GM21423 (cell line): Measurements from ENCODE around the gene HECW1.
"Not testable (repeated sequence)": the region's sequence is repeated elsewhere in the genome, so short reads cannot be mapped to it uniquely, and the experiment has no call there.

Experiments used
- ATAC-seq: cut with Tn5 transposase; IDR thresholded peaks from one replicate; pipeline ENCODE4 v1.9.1; 2021; ENCODE audit warnings: mild to moderate bottlenecking, moderate library complexity; ENCODE audit not compliant: unreplicated experiment

HECW1 gene

DNA sequence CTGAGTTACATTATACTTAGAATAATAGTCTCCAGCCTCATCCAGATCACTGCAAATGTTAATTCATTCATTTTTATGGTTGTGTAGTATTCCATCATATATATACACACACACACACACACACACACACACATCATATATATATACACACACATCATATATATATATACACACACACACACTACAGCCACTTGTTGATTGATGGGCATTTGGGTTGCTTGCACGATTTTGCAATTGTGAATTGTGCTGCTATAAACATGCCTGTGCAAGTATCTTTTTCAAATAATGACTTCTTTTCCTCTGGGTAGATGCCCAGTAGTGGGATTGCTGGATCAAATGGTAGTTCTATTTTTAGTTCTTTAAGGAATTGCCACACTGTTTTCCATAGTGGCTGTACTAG is 233.2 kb downstream of the HECW1 start:
- not testable (repeated sequence) for ATAC-seq

DNA sequence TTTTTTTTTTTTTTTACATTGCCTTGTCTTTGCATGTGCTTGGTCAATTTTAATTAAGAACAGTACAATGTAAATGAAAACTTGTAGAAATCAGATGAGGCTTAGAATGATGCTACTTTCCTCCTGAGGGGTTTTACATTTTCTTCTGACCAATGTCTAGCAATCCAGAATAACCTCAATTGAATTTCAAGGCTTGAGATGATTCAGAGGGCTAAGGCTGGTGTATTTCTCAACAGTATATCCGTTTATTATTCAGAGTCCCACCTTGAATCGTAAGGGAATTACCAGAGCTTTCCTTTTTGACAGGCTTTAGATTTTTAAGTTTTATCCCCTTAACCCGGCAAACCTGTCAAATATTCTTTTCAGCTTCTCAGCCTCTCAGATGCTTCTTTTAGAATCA is 239.2 kb downstream of the HECW1 start:
- ATAC-seq = no peak

DNA sequence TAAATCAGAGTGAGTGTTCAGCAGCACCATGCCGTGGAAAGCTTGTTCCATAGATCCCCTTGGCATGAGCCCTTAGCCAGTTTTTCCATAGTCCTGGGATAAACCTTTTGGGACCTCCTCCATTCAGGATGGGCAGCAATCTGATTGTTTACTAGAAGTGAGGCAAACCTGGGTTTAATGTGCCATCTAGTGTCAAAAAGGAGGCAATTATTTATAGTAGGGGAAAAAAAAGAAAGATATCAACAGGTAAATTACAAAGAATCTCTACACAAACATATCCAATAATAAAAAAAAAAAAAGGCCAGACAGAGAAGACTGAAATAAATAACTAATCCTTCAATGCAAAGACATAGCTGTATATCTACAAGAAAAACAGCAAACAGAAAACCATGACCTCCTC is 241.5 kb downstream of the HECW1 start:
- ATAC-seq = no peak

DNA sequence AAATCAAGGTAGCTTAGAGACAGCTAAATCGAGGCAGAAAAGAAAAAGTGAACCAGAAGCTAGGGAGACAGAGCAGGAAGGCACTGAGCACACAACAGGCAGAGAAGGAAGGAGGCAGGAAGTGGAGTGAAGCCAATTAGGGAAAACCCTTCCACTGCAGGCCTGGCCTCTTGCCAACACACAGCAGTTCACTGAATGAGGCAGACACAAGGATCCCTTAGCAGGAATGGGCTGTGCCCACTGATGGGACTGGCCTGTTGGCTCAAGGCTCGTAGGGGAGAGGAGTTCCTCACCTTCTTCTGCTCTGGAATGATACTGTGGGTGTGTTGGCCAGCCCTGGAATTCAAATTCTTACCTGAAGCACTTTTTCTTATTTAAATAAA is 250.2 kb downstream of the HECW1 start:
- no peak for ATAC-seq

DNA sequence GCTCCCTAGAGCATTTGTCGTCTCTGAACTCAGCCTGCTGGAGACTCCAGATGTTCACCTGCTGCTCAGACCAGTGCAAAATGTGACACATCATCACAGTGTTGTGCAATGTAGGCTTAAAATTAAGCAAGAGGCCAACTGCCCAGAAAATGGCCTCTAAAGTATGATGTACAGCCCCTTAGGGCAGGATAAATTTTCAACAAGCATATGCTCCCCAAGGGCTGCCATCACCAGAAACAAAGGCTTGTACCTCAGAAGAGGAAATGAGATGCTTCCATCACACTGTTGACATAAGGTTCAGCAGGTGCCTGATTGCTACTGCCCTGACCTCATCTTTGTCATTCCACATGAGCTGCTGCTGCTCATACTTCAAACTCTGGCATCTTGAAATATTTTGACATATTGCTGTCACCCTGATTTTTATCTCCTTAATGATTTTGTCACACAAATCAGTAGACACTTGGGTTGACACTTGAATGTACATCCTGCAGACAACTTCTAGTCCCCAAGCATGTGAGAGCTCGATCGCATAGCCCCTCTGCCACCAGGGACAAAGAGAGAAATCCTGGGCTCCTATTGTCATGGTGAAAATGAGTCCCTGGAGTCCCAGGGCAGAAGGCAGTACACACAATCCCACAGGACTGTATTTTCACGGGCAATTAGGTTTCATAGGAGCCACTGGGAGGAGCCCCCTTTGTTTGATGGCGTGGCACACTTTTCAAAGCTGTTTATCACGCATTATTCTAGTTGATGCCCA is 250.8 kb downstream of the HECW1 start:
- ATAC-seq = no peak

DNA sequence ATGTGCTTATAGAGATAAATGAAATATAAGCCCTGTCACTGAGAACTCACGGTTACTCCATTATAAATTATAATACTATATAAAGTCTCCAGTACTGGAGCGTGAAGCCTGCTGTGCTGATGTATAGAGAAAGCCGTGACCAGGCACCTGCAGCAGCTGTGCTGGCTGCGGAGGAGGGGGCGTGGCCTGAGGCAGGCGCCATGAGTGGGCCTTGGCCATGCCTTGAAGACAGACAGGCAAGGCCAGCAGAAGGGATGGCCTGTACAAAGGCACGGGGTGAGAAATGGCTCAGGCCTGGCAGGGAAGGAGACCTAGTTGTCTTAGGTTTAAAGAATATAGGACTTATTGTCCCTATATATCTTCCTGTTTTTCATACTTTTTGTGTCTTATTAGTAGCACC is 251.9 kb downstream of the HECW1 start:
- ATAC-seq = no peak

DNA sequence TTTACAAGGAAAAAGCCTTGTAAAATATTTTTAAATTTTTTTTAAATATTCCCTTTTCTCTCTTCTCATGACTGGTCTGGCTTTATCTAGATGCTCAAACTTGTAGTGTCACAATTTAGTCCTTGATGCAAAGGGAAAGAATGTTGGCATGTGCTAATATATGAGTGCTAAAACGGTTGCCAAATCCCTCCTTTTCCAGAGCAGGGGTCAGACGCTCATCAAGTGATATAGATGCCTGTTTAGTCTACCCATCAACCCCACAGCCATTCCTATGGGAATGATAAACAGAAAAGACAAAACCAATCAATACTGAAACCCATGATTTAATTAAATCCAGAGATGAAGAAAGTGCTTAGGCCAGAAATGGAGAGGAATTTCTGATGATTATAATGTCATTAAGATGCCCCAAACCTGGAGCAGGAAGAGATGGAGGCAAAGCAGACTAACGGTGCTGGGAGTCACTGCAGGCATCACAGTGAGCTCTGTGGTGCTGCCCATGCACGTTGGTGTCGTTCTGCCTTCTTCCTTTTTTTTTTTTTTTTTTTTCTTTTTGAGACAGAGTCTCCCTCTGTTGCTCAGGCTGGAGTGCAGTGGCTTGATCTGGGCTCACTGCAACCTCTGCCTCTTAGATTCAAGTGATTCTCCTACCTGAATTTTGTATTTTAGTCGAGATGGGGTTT is 260.4 kb downstream of the HECW1 start:
- no peak for ATAC-seq

DNA sequence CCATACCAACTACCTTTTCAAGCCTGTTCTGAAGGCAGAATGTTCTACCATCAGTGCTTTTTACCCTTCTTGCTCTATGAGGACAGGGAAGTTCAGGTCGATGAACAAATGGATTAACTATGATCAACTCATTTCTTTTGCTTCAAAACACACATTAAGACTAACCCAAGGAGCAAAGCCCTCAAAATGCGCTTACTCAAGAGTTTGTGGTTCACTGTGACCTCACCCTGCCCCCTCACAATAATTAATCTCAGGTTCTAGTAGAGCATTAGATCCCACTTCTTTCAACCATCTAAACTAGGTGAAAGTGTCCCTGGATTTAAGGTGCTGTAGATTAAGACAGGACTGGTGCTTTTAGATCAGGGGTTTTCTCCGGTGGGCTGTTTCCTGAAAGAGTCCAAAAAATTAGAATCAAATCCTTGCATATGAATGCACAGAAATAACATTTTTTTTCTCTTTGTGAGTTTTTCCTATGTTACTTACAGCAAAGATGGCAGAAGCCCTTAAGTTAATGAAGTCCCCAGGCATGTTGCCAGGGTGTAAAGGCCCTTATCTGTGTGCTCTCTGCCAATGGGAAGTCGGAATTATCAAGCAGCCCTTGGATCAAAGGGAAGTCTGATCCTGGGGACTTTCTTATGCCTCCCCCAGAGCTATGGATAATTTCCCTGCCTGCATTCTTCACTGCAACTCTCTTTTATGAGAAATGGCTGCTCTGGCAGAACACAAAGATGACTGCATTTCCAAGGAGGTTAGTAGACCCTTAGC is 264.9 kb downstream of the HECW1 start:
- no peak for ATAC-seq

DNA sequence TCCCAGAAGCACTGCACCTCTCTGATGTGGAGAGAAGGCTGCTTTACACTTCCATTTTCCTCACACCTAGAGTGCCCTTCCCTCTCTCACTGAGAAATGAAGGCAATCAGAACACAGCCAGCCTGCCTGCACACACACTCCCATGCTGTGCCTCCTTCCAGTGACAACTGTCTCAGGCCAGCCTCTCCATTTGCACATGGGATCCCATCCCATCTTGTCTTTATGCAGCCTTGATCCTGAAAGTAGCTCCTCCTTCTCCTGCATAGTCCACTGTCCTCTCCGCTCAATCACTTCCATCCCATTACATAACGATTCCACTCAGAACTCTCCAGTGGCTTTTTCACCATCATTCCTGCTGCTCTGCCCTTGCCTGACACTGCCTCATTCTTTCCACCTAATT is 266.8 kb downstream of the HECW1 start:
- ATAC-seq = no peak

DNA sequence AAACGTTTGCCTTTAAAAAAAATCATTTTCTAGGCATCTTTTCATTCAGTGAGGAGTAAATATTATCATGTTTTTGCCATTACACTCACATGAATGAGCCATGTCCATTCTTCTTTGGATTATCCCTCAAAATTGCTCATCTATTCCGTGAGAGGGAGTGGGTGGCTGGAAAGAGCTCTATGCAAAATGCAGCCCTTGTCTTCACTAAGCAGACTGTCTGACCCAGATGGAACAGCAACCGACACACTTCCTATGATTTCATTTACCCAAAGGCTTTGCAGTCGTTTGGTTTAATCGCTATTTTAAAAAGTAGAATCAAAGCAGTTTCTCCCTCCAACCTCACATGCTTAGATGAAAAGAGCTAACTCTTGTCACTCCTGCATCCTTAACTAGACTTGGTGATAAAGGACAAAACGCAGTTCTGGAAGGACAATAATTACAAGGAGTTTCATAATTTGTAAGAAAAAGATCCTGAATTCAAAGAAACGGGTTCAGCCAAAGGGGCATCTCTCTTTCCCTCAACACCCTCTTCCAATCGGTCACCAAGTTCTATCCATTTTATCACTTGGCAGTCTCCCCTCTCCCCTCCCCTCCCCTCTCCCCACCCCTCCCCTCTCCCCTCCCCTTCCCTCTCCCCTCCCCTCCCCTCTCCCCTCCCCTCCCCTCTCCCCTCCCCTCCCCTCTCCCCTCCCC is 272.3 kb downstream of the HECW1 start:
- no peak for ATAC-seq

DNA sequence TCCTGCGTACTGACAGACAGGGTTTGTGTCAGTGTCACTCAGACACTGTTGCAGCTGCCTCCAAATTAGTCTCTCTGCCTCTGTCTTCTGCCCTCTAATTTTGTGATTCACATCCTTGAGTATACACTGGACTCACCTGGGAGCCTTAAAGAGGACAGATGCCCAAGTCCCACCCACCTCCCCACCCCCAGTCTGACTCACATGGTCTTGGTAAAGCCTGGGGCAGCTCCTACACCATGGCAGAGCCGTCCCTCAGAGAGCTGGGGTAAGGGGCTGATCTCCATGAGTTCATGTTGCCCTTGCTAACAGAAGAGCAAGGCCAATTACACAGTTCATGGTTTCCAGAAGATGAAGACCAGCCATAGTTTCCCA is 272.8 kb downstream of the HECW1 start:
- no peak for ATAC-seq

DNA sequence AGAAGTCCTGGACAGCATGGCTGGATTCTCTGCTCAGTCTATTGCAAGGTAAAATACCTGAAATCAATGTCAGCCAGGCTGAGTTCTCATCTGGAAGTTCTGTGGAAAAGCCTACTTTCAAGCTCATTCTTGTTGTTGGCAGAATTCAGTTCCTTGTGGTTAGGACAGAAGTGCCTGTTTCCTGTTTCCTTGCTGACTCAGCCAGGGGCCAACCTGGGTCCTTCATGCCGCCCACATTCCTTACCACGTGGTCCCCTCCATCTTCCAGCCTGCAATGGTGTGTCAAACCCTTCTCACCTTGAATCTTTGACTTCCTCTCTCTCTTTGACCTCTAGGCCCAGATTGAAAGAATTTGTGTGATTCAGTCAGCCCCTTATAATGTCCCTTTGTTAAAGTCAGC is 273.4 kb downstream of the HECW1 start:
- no peak for ATAC-seq

DNA sequence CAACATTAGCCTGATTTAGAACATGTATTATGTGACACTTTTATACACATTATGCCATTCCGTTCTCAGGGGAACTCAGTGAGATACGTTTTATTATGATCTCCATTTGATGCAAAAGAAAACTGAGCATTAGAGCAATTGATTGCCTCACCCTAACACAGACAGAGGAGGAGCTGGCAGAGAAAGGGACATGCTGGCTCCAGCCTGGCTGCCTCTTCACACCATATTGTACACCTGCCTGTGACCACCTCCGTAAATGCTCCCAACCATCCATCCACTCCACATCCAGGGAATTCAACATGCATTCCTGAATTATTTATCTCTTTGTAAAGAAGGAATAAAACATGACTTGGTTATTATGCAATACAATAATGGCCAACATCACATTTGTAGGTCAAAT is 275.5 kb downstream of the HECW1 start:
- no peak for ATAC-seq

DNA sequence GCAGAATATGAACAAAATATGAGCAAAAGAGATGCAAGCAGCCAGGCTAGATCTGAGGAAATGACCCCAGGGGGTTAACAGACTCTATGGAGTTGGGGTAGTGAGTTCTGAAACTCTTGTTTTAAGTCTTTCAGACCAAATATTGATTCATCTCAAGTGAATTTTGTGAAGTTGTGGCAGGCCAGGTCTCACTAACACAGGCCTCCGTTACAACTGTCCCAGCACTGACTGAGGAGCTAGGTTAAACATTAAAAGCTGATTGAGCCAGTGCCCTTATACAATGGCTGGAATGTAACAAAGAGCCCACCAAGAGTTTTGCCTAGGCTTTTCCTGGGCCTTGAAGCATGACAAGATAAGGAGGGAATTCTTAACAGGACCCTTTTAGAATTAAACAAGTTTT is 278.1 kb downstream of the HECW1 start:
- ATAC-seq = no peak

DNA sequence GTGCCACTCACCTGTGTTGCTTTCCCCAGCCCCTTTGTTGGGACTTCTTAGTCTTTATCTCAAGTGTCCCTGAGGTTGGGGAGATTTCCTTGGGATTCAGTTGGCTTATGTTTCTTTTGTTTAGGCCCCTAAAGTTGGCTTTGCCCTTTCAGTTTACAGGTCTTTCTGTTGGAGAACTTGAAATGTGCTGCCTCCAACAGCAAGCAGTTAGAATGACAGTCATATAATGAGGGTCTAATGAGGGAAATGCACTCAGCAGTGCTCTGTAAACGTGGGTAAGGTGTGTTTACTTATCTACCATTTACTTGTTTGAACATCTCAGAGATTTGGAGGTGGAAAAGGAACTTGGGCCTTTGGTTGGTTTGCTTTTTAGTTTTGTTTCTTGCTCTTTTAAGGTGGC is 279.1 kb downstream of the HECW1 start:
- ATAC-seq = no peak

DNA sequence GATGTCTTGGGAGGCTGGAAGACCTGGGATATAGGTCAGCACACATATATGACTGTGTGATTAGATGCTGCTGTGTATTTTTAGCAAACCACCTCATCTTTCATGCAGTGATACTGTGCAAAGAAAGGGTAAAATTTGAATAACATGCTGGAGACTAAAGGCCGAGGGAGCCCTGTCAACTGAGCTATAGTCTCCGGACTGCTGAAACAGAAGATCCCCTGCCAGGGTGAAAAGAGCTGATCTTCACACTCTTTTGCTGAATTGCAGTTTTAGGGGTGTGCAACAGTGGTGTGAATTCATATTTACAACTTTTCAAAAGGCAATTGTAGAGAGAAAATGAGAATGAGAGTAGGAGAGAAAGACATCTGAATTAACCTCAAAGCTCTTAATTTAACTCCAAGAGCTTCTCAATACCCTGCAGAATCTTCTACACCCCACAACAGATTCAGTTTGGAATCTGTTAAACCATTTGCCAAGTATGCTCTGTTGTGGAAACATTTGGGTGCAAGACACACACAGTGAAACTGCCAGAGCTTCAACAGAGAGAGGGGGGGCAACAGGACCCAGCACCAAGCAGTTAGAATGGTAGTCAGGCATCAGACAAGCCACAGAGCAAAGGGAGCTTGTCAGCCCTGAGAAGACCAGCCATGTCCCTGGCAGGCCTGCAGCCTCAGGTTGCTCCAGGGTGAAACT is 280.3 kb downstream of the HECW1 start:
- ATAC-seq = no peak

DNA sequence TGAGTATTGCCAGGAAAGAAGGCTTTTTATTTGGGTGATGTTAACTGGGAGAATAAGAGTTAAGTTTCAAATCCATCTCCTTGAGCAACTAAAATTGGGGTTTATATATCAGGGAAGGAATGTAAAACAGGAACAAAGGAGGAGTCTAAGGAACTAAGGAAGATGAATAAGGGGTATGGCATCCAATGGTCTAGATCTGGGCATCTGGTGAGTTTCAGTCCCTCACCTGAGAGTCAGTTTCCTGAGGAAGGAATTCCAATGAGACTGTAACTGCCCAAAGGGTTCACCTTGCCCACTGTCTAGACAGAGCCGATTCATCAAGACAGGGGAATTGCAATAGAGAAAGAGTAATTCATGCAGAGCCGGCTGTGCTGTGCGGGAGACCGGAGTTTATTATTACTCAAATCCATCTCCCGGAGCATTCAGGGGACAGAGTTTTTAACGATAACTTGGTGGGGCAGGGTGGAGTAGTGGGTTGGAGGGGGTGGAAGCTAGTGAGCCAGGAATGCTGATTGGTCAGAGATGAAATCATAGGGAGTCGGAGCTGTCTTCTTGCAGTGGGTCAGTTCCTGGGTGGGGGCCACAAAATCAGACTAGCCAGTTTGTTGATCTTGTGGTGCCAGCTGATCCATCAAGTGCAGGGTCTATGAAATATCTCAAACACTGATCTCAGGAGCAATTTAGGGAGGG is 282.1 kb downstream of the HECW1 start:
- no peak for ATAC-seq

DNA sequence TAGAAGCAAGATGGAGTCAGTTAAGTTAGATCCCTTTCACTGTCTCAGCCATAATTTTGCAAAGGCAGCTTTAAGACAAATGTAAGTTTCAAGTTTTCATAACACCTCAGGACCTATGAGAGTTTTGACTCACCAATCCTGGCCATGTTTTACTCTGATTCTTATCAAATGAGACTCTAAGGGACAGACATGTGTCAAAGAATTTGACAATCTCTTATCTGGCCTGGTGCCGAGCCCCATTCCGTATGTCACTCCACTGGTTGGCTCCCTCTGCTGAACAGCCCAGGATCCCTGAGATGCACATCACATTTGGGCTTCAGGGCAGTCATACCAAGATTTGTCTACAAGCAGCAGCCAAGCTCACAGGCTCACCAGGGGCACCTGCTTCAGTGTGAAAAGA is 282.9 kb downstream of the HECW1 start:
- no peak for ATAC-seq

DNA sequence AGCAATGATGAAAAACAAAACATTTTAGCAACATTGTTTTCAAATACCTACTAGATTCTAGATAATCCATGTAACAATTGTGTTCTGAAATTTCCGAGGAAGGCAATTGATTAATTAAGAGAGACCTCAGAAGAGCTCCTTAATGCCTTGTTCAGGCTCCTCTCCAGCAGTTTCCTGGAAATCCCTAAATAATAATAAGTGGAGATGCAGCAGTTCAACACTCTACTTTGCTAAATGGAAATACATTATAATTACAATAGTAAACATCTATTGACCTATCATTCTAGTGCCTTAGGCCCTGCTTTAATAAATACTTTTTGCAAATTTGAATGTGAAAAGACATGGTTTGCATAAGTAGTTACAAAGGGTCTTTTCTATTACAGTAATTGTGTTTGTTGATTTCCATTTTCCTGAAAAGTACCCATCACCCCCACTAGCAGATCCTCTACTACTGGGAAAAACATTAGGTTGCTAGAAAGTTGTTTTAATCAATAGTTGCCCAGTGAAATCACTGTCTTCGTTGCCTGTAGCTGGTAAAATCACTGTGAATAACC is 283.8 kb downstream of the HECW1 start:
- ATAC-seq = no peak

DNA sequence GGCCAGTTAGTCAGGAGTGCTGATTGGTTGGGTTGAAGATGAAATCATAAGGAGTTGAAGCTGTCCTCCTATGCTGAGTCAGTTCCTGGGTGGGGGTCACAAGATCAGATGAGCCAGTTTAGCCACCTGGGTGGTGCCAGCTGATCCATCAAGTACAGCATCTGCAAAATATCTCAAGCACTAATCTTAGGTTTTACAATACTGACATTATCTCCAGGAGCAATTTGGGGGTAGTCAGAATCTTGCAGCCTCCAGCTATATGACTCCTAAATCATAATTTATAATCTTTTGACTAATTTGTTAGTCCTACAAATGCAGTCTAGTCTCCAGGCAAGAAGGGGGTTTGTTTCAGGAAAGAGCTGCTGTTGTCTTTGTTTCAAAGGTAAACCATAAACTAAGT is 286.4 kb downstream of the HECW1 start:
- ATAC-seq = no peak
